Measurements from ENCODE around the gene BANK1.

GRCh38 chr4:101825953-101826352 lies 35.4 kb downstream of the BANK1 start:
- no peak for TF ChIP-seq CTCF (tag by site-specific recombination; IDR thresholded peaks at IDR 0.05)
- no peak for TF ChIP-seq TCF7L2 (IDR thresholded peaks at IDR 0.05; ENCODE audit: borderline replicate concordance, low read depth, low read length)

Measured in HEK293 (cell line).